A549 (cell line): Measurements from ENCODE around the gene KIF26A.

Experiments
- CTCF ChIP-seq: fragments of >200 bp; sonication (Bioruptor Twin); formaldehyde crosslinking; IDR thresholded peaks from 3 replicates; pipeline ENCODE4 v1.5.1; 2016
- FOSL2 ChIP-seq, 2 experiments: fragments of 450-650 bp in 1 of 2; fragments of >200 bp in 1 of 2; sonication (Bioruptor Twin) in 1 of 2; formaldehyde crosslinking; IDR thresholded peaks; 2 replicates each; pipeline versions ENCODE4 v1.5.0 to v1.6.1; 2016 to 2020; ENCODE audit warnings: mild to moderate bottlenecking in 1 of 2, moderate library complexity in 1 of 2
- JUN ChIP-seq, 2 experiments: fragments of >200 bp; sonication (Bioruptor Twin); formaldehyde crosslinking; IDR thresholded peaks; 2 replicates in 1 of 2; 3 replicates in 1 of 2; pipeline ENCODE4 v1.6.1; 2016 to 2017
- PBX3 ChIP-seq: IDR thresholded peaks from 2 replicates; pipeline ENCODE4 v1.6.1; 2012
- POLR2A ChIP-seq: IDR thresholded peaks from 2 replicates; pipeline ENCODE4 v1.6.1; 2012; ENCODE audit warnings: mild to moderate bottlenecking, low read length
- POLR2AphosphoS2 ChIP-seq: conservative IDR thresholded peaks from 2 replicates; pipeline ENCODE4 v1.6.1; 2012; ENCODE audit warnings: low read length, improper control_type of control experiment, inconsistent platforms
- RFX5 ChIP-seq: fragments of 450-650 bp; IDR thresholded peaks from 2 replicates; pipeline ENCODE4 v1.7.1; 2014; ENCODE audit warnings: antibody characterized with exemption, mild to moderate bottlenecking, moderate library complexity
- SMC3 ChIP-seq: fragments of >200 bp; sonication (Bioruptor Twin); formaldehyde crosslinking; IDR thresholded peaks from 3 replicates; pipeline ENCODE4 v1.6.1; 2018; ENCODE audit warnings: inconsistent platforms

GRCh38 chr14:104195878-104196277, 57.5 kb downstream of the KIF26A start:
- TF ChIP-seq POLR2AphosphoS2 = no peak
- no peak for TF ChIP-seq JUN (IDR thresholded peaks at IDR 0.05)
- no peak for TF ChIP-seq CTCF
- TF ChIP-seq PBX3 = no peak
- TF ChIP-seq FOSL2 (IDR thresholded peaks at IDR 0.05) = no peak
- TF ChIP-seq FOSL2 (CRISPR knock-in tag; IDR thresholded peaks at IDR 0.05) = no peak
- TF ChIP-seq RFX5 = no peak
- no peak for TF ChIP-seq SMC3
- no peak for TF ChIP-seq POLR2A
